Measurements from ENCODE around the gene ZNF771.
A peak's percentile ranks its signal among the peaks of the same experiment; 100 is the strongest.

The ZNF771 gene

DNA sequence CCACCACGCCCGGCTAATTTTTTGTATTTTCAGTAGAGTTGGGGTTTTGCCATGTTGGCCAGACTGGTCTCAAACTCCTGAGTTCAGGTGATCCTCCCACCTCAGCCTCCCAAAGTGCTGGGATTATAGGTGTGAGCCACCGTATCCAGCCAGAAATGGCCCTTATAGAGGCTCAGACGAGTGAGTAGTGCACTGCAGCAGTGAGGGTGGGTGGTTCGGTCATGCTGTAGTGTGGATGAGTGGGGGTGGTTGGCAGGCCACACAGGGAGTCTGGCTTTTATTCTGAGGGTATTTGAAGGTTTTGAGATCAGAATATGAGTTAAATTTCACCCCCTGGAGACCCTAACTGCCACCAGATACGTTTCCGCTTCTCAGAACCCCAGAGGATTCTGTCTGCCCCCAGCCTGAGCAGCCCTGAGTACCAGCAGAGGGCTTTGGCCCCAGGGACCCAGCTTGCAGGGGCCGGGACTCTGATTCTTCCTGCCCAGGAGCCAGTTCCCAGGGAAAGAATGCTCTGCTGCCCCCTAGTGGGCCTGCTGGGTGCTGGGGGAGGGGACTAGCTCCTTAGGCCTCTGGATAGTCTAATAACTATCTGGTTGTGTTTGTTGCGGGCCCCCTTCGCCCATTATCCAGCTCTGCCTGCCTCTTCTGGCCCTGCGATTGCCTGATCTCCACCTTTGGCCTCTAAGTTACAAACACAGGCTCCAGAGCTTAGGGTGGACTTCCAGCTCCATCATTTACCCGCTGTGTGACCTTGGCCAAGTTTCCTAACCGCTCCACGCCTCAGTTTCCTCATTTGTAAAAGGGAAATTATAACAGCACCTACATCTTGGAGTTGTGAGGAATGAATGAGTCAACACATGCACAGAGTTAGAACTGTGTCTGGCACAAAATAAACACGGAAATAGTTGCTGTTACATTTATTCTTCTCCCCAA, 2.0 kb downstream of the ZNF771 start:
- H4K20me1 ChIP-seq (ENCODE audit: insufficient read depth, low read length), result peaks cover 10% of the 10 kb centered on the region; the same call in 1 of the 2 replicates
- H3K4me2 ChIP-seq (ENCODE audit: insufficient read depth, low read length), result peak overlapping the region; percentile 72
- ATAC-seq (ENCODE audit: insufficient read depth, low read depth), result peak; percentile 71
- H3K27ac ChIP-seq (ENCODE audit: low read length), result peak overlapping the region; percentile 78
- DNase-seq, result peak; percentile 93
- peaks cover 56% of the 10 kb centered on the region for H3K79me2 ChIP-seq (ENCODE audit: insufficient read depth, low read length)
- H3K9me3 ChIP-seq (ENCODE audit: insufficient read depth, low read length, severe bottlenecking), result no peaks in the 10 kb centered on the region
- peaks cover 54% of the 10 kb centered on the region for H3K4me1 ChIP-seq (ENCODE audit: insufficient read depth, low read length)
- no peaks in the 10 kb centered on the region for H3K27me3 ChIP-seq (ENCODE audit: insufficient read depth, low read length, poor library complexity)
- peaks cover 48% of the 10 kb centered on the region for H3K36me3 ChIP-seq (ENCODE audit: insufficient read depth, low read length)
- peak overlapping the region; percentile 49 for H3K9ac ChIP-seq (ENCODE audit: low read depth, low read length)
- TF ChIP-seq, protein P1, sequence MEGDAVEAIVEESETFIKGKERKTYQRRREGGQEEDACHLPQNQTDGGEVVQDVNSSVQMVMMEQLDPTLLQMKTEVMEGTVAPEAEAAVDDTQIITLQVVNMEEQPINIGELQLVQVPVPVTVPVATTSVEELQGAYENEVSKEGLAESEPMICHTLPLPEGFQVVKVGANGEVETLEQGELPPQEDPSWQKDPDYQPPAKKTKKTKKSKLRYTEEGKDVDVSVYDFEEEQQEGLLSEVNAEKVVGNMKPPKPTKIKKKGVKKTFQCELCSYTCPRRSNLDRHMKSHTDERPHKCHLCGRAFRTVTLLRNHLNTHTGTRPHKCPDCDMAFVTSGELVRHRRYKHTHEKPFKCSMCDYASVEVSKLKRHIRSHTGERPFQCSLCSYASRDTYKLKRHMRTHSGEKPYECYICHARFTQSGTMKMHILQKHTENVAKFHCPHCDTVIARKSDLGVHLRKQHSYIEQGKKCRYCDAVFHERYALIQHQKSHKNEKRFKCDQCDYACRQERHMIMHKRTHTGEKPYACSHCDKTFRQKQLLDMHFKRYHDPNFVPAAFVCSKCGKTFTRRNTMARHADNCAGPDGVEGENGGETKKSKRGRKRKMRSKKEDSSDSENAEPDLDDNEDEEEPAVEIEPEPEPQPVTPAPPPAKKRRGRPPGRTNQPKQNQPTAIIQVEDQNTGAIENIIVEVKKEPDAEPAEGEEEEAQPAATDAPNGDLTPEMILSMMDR (IDR thresholded peaks at IDR 0.05; ENCODE audit: borderline replicate concordance, extremely low read depth, low read length, poor library complexity, severe bottlenecking), result peak; percentile 98
- TF ChIP-seq EZH2 (IDR thresholded peaks at IDR 0.05; ENCODE audit: borderline replicate concordance, low read depth, low read length, severe bottlenecking), result no peak
- peak overlapping the region; percentile 62 for H2AFZ ChIP-seq (ENCODE audit: low read depth, low read length)
- H3K4me3 ChIP-seq (ENCODE audit: low read depth in 1 of 2, low read length in 2 of 2), result peak overlapping the region in 1 of 2 experiments; percentile 78; a peak in 2 of 4 replicates

DNA sequence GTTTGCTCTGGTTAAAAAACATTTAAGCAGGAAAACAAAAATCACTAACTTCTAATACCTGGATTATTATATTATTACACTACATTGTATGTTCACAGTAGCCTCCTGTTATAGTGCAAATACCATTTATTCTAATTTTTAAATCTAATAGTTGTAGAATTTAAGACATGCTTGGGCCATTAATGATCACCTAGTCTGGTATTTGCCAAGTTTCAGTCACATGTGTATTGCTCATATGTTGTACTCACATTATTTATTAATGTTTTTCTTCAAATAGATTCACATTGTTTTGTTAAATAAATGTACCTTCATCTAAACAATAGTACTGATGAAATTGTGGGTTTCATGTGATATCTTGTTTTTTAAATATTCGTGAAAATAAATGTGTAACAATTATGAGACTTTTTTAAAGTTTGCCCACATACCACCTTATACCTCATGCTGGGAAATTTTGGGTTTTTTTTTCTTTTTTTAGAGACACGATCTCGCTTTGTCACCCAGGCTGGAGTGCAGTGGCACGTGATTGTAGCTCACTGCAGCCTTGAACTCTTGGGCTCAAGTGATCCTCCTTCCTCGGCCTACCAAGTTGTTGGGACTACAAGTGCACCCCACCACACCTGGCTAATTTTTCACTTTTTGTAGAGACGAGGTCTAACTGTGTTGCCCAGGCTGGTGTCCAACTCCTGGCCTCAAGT, 5.9 kb downstream of the ZNF771 start:
- Histone ChIP-seq H3K79me2 (ENCODE audit: insufficient read depth, low read length) (peaks cover 58% of the 10 kb centered on the region), H3K9me3 (ENCODE audit: insufficient read depth, low read length, severe bottlenecking) (no peaks in the 10 kb centered on the region), H3K4me2 (ENCODE audit: insufficient read depth, low read length) (no peak overlapping the region), H3K36me3 (ENCODE audit: insufficient read depth, low read length) (peaks cover 55% of the 10 kb centered on the region), H2AFZ (ENCODE audit: low read depth, low read length) (no peak overlapping the region), H3K4me3 (ENCODE audit: low read depth in 1 of 2, low read length in 2 of 2) (no peak overlapping the region), H4K20me1 (ENCODE audit: insufficient read depth, low read length) (peaks cover 11% of the 10 kb centered on the region; the same call in 1 of the 2 replicates), H3K4me1 (ENCODE audit: insufficient read depth, low read length) (peaks cover 58% of the 10 kb centered on the region), H3K27ac (ENCODE audit: low read length) (no peak overlapping the region), H3K27me3 (ENCODE audit: insufficient read depth, low read length, poor library complexity) (no peaks in the 10 kb centered on the region), H3K9ac (ENCODE audit: low read depth, low read length) (no peak overlapping the region)
- ATAC-seq (ENCODE audit: insufficient read depth, low read depth) (no peak), DNase-seq (no peak)
- no peak for TF ChIP-seq EZH2 (IDR thresholded peaks at IDR 0.05; ENCODE audit: borderline replicate concordance, low read depth, low read length, severe bottlenecking)
- TF ChIP-seq, protein P1 (IDR thresholded peaks at IDR 0.05; ENCODE audit: borderline replicate concordance, extremely low read depth, low read length, poor library complexity, severe bottlenecking), result no peak

DNA sequence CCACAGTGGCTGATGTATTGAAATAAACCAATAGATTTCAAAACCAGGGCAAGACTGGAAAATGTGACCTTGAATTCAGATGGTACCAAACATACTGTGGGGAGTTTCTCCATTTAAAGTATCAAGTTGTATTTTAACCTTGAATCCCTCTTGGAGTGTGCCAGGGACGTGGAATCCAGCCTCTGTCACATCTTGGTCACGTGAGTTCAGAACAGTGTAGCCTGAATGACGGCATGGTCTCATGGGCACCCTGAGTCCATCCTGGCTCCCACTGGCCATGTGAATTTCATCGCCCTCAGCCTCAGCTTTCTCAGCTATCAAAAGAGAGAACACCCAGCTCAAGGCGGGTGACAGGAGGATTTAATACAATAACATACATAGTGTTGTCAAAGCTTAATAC, 6.8 kb downstream of the ZNF771 start:
- Histone ChIP-seq H3K4me1 (ENCODE audit: insufficient read depth, low read length) (peaks cover 55% of the 10 kb centered on the region), H3K4me3 (ENCODE audit: low read depth in 1 of 2, low read length in 2 of 2) (no peak overlapping the region), H3K4me2 (ENCODE audit: insufficient read depth, low read length) (no peak overlapping the region), H3K79me2 (ENCODE audit: insufficient read depth, low read length) (peaks cover 51% of the 10 kb centered on the region), H3K27me3 (ENCODE audit: insufficient read depth, low read length, poor library complexity) (no peaks in the 10 kb centered on the region), H4K20me1 (ENCODE audit: insufficient read depth, low read length) (peaks cover 8% of the 10 kb centered on the region; the same call in 1 of the 2 replicates), H3K27ac (ENCODE audit: low read length) (no peak overlapping the region), H3K36me3 (ENCODE audit: insufficient read depth, low read length) (peaks cover 51% of the 10 kb centered on the region), H3K9ac (ENCODE audit: low read depth, low read length) (no peak overlapping the region), H2AFZ (ENCODE audit: low read depth, low read length) (no peak overlapping the region), H3K9me3 (ENCODE audit: insufficient read depth, low read length, severe bottlenecking) (no peaks in the 10 kb centered on the region)
- DNase-seq, result no peak
- TF ChIP-seq, protein P1 (IDR thresholded peaks at IDR 0.05; ENCODE audit: borderline replicate concordance, extremely low read depth, low read length, poor library complexity, severe bottlenecking), result no peak
- TF ChIP-seq EZH2 (IDR thresholded peaks at IDR 0.05; ENCODE audit: borderline replicate concordance, low read depth, low read length, severe bottlenecking), result no peak
- ATAC-seq (ENCODE audit: insufficient read depth, low read depth), result no peak
